PC-3 (cell line): ENCODE measurements around the gene NAPEPLD. TPM values are rescaled to one million over a fixed set of nuclear protein-coding genes. Genes with fewer than 3 reads are reported as not detected.
A peak's percentile ranks its signal among the peaks of the same experiment; 100 is the strongest.

Experiments
- ATAC-seq: fragments of 200-7000 bp; cut with Tn5 transposase; 2 replicates; pipeline ENCODE4 v1.9.1; 2020; ENCODE audit warnings: mild to moderate bottlenecking, moderate library complexity
- BruUV-seq: library from RNA; stranded (reverse); fragments of 400-500 nt; replicated peaks from 2 replicates; lab custom pipeline; 2021; lab: Mats Ljungman, UMichigan
- CTCF ChIA-PET: fragments of 300-600 bp; sonication (Branson Sonifier 250); formaldehyde crosslinking; loops from one replicate; lab custom pipeline; 2022; ENCODE audit warnings: antibody characterized with exemption; lab: Charles Lee
- POLR2A ChIA-PET: fragments of 300-600 bp; sonication (Branson Sonifier 250); formaldehyde crosslinking; loops from one replicate; lab custom pipeline; 2022; ENCODE audit warnings: antibody characterized with exemption; ENCODE audit not compliant: unreplicated experiment; lab: Charles Lee
- DNase-seq: peaks from one replicate; pipeline ENCODE4 v3.0.0-alpha.2; 2015
- H2AFZ ChIP-seq: fragments of 300-600 bp; sonication (generic); 2 replicates; pipeline ENCODE4 v1.6.0; 2016; ENCODE audit warnings: antibody characterized with exemption, low read length
- H3F3A ChIP-seq: fragments of 300-600 bp; sonication (generic); one replicate; pipeline ENCODE4 v1.6.0; 2017; ENCODE audit warnings: antibody characterized with exemption, low read length, control low read depth, mild to moderate bottlenecking; ENCODE audit not compliant: unreplicated experiment
- H3K27ac ChIP-seq: fragments of 300-600 bp; sonication (generic); 2 replicates; pipeline ENCODE4 v1.5.1; 2016; ENCODE audit warnings: mild to moderate bottlenecking, low read length
- H3K27me3 ChIP-seq: fragments of 300-600 bp; sonication (generic); 2 replicates; pipeline ENCODE4 v1.6.1; 2016; ENCODE audit warnings: low read length, mixed read lengths
- H3K36me3 ChIP-seq: fragments of 300-600 bp; sonication (generic); 2 replicates; pipeline ENCODE4 v1.6.1; 2016; ENCODE audit warnings: low read depth, mixed run types, low read length, mixed read lengths
- H3K4me1 ChIP-seq: fragments of 300-600 bp; sonication (generic); 2 replicates; pipeline ENCODE4 v1.5.1; 2016; ENCODE audit warnings: low read length; ENCODE audit not compliant: insufficient read depth
- H3K4me2 ChIP-seq: fragments of 300-600 bp; sonication (generic); 2 replicates; pipeline ENCODE4 v1.6.0; 2016; ENCODE audit warnings: low read length
- H3K4me3 ChIP-seq: fragments of 300-600 bp; sonication (generic); 2 replicates; pipeline ENCODE4 v1.5.1; 2016; ENCODE audit warnings: mild to moderate bottlenecking, low read length, mixed read lengths
- H3K79me2 ChIP-seq: fragments of 300-600 bp; sonication (generic); 2 replicates; pipeline ENCODE4 v1.6.1; 2017; ENCODE audit warnings: low read length, mixed read lengths
- H3K9ac ChIP-seq: fragments of 300-600 bp; sonication (generic); 2 replicates; pipeline ENCODE4 v1.6.0; 2016; ENCODE audit warnings: mild to moderate bottlenecking, low read length
- H3K9me2 ChIP-seq: fragments of 300-600 bp; sonication (generic); replicated peaks from 2 replicates; pipeline ENCODE4 v1.6.1; 2016; ENCODE audit warnings: mixed run types, low read length, mixed read lengths
- H3K9me3 ChIP-seq: fragments of 300-600 bp; sonication (generic); 2 replicates; pipeline ENCODE4 v1.6.1; 2016; ENCODE audit warnings: low read length, mixed read lengths
- H4K20me1 ChIP-seq: fragments of 300-600 bp; sonication (generic); 2 replicates; pipeline ENCODE4 v1.6.1; 2016; ENCODE audit warnings: low read length, mixed read lengths
- CTCF ChIP-seq: fragments of 300-600 bp; sonication (generic); conservative IDR thresholded peaks from 2 replicates; pipeline ENCODE4 v1.5.1; 2017; ENCODE audit warnings: antibody characterized with exemption, low read depth, mild to moderate bottlenecking, low read length
- EZH2 ChIP-seq: fragments of 300-600 bp; sonication (generic); IDR thresholded peaks from one replicate; pipeline ENCODE4 v1.6.1; 2017; ENCODE audit warnings: antibody characterized with exemption, mild to moderate bottlenecking, low read length; ENCODE audit not compliant: unreplicated experiment
- EZH2phosphoT487 ChIP-seq: fragments of 300-600 bp; sonication (generic); IDR thresholded peaks from 2 replicates; pipeline ENCODE4 v1.6.1; 2018; ENCODE audit warnings: mild to moderate bottlenecking, antibody characterized with exemption, low read length, borderline replicate concordance
- intact Hi-C: fragments of 100-400 bp; cut with micrococcal nuclease; formaldehyde crosslinking; loops from 2 replicates; pipeline ENCODE4 v1.9.0; 2023
- total RNA-seq: library from RNA; depleted of rRNA; stranded (reverse); fragments of >200 nt; gene quantifications from 2 replicates; pipeline ENCODE4 v1.2.3, GENCODE V29; 2014

NAPEPLD gene
- total RNA-seq, 1 experiment from 2014 or later, result 2.5 TPM

GRCh38 chr7:103150192-103150591 is 1.3 kb upstream of the NAPEPLD start:
- no peaks in the 10 kb centered on the region for H3K9me2 ChIP-seq
- intact Hi-C loops, result no loop called here
- H3K36me3 ChIP-seq, result no peaks in the 10 kb centered on the region
- CTCF ChIA-PET, result no interaction called here
- no peaks in the 10 kb centered on the region for H3K9me3 ChIP-seq
- ATAC-seq (no peak), DNase-seq (peak; percentile 36)
- no peaks in the 10 kb centered on the region for H3K27me3 ChIP-seq
- peak overlapping the region; percentile 83; the same call in 1 of the 2 replicates for H2AFZ ChIP-seq
- no peaks in the 10 kb centered on the region for H4K20me1 ChIP-seq
- H3K4me3 ChIP-seq, result no peak overlapping the region
- peaks cover 36% of the 10 kb centered on the region for H3K79me2 ChIP-seq
- peak overlapping the region; percentile 86; the same call in 1 of the 2 replicates for H3K4me2 ChIP-seq
- TF ChIP-seq CTCF, result no peak
- no peak for TF ChIP-seq EZH2
- TF ChIP-seq EZH2phosphoT487, result no peak
- POLR2A ChIA-PET, result interaction anchor here (0.6 kb wide), 2 partner anchors 9 to 237 kb away, joined by 4 to 5 read pairs; no protein-coding TSS in a partner anchor
- no TSS peak for BruUV-seq
- peaks cover 24% of the 10 kb centered on the region for H3K4me1 ChIP-seq
- no peaks in the 10 kb centered on the region for H3F3A ChIP-seq
- no peak overlapping the region for H3K27ac ChIP-seq
- H3K9ac ChIP-seq, result no peak overlapping the region

GRCh38 chr7:103149808-103150180 is 895 bp upstream of the NAPEPLD start:
- TF ChIP-seq CTCF (no peak), EZH2 (no peak), EZH2phosphoT487 (no peak)
- Histone ChIP-seq H3K4me3 (peak overlapping the region; percentile 86), H3K4me1 (peaks cover 24% of the 10 kb centered on the region), H3K4me2 (peak overlapping the region; percentile 86), H2AFZ (peak overlapping the region; percentile 83), H3K36me3 (no peaks in the 10 kb centered on the region), H3K27ac (peak overlapping the region; percentile 85), H3K9me3 (no peaks in the 10 kb centered on the region), H3K9me2 (no peaks in the 10 kb centered on the region), H3K79me2 (peaks cover 40% of the 10 kb centered on the region), H3K27me3 (no peaks in the 10 kb centered on the region), H3F3A (no peaks in the 10 kb centered on the region), H4K20me1 (no peaks in the 10 kb centered on the region), H3K9ac (peak overlapping the region; percentile 90)
- ChIA-PET POLR2A (interaction anchor here (0.6 kb wide), 2 partner anchors 9 to 237 kb away, joined by 4 to 5 read pairs; no protein-coding TSS in a partner anchor), CTCF (no interaction called here)
- DNase-seq, result no peak
- intact Hi-C loops, result loop anchor here (5.0 to 10.0 kb wide), 4 partner anchors 57 to 195 kb away; partner anchors contain the start of genes DNAJC2 and PSMC2
- no peak for ATAC-seq
- BruUV-seq, result TSS peak; percentile 76
